ENCODE measurements around the gene NDUFS5. TPM values are rescaled to one million over a fixed set of nuclear protein-coding genes. Genes with fewer than 3 reads are reported as not detected.

Gene NDUFS5
- total and polyA plus RNA-seq, 7 experiments from 2014 or later, result 95.1 to 715 (median 120) TPM

DNA sequence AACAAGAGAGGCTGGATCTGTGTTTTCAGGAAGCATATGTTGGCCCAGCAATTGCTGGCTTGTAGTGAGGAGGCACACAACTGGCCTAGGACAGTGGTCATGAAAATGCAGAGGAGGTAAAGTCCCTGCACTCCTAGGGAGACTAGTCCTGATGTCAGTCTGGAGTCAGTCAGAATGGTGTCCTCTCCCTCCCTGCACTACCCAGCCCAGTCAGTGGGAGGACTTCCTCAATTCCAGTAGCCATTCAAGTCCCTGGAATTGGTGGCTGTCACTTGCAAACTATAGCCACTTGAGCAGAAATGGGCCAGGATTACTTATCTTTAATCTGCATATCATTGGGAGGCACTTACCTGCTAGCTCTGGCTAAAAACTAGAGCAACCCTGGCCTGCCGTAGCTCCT, 18.6 kb downstream of the NDUFS5 start:
- DNase-seq, result no peak
- Histone ChIP-seq H3K4me3 (ENCODE audit: low read length) (no peak overlapping the region), H3K4me1 (ENCODE audit: control insufficient read depth in 2 of 2, insufficient read depth in 2 of 2, low read length in 2 of 2) (peaks cover 0 to 2% of the 10 kb centered on the region in 2 donors), H3K9me3 (ENCODE audit: control insufficient read depth in 2 of 3, low read length in 3 of 3) (no peaks in the 10 kb centered on the region), H3K27me3 (ENCODE audit: control insufficient read depth in 2 of 2, insufficient read depth in 2 of 2, low read length in 2 of 2) (no peaks in the 10 kb centered on the region), H3K27ac (ENCODE audit: low read depth, low read length) (no peak overlapping the region), H3K36me3 (ENCODE audit: control insufficient read depth in 2 of 3, insufficient read depth in 3 of 3, low read length in 3 of 3) (peaks cover 0 to 34% (median 0%) of the 10 kb centered on the region in 3 experiments)
- no peak overlapping the region for H3K27ac Mint-ChIP-seq
- no peaks in the 10 kb centered on the region for H3K27me3 Mint-ChIP-seq
- H3K36me3 Mint-ChIP-seq, result peaks cover 7 to 34% (median 8%) of the 10 kb centered on the region in 5 donors
- H3K9me3 Mint-ChIP-seq, result peaks cover 0 to 1% (median 0%) of the 10 kb centered on the region in 11 donors
- POLR2A ChIA-PET, result interaction anchor here (1.0 kb wide), 1 partner anchor 9 kb away, joined by 3 read pairs; no protein-coding TSS in a partner anchor
- no peak for ATAC-seq
- CTCF ChIA-PET, result interaction anchor here (0.6 kb wide), 1 partner anchor 202 kb away, joined by 3 read pairs; no protein-coding TSS in a partner anchor
- H3K4me3 Mint-ChIP-seq, result no peak overlapping the region
- intact Hi-C loops (cut with micrococcal nuclease), result no loop called here
- peaks cover 2 to 18% (median 9%) of the 10 kb centered on the region in 7 donors for H3K4me1 Mint-ChIP-seq

GRCh38 chr1:39045231-39045630, 19.1 kb downstream of the NDUFS5 start:
- POLR2A ChIA-PET, result interaction anchor here (1.0 kb wide), 1 partner anchor 9 kb away, joined by 3 read pairs; no protein-coding TSS in a partner anchor

GRCh38 chr1:39046613-39047210, 20.6 kb downstream of the NDUFS5 start:
- Histone ChIP-seq H3K9me3 (ENCODE audit: control insufficient read depth in 2 of 3, low read length in 3 of 3) (no peaks in the 10 kb centered on the region), H3K36me3 (ENCODE audit: control insufficient read depth in 2 of 3, insufficient read depth in 3 of 3, low read length in 3 of 3) (peaks cover 0 to 33% (median 0%) of the 10 kb centered on the region in 3 experiments), H3K27ac (ENCODE audit: low read depth, low read length) (no peak overlapping the region), H3K4me3 (ENCODE audit: low read length) (no peak overlapping the region), H3K27me3 (ENCODE audit: control insufficient read depth in 2 of 2, insufficient read depth in 2 of 2, low read length in 2 of 2) (no peaks in the 10 kb centered on the region), H3K4me1 (ENCODE audit: control insufficient read depth in 2 of 2, insufficient read depth in 2 of 2, low read length in 2 of 2) (no peaks in the 10 kb centered on the region)
- ChIA-PET CTCF (no interaction called here), POLR2A (no interaction called here)
- Mint-ChIP-seq H3K4me1 (peaks cover 7 to 21% (median 14%) of the 10 kb centered on the region in 7 donors), H3K4me3 (no peak overlapping the region), H3K36me3 (peaks cover 7 to 39% (median 8%) of the 10 kb centered on the region in 5 donors), H3K27me3 (no peaks in the 10 kb centered on the region), H3K27ac (peak overlapping the region in 3 of 9 donors; percentile 5 to 46 (median 33)), H3K9me3 (peaks cover 0 to 1% (median 0%) of the 10 kb centered on the region in 11 donors)
- intact Hi-C loops (cut with micrococcal nuclease), result no loop called here
- ATAC-seq (no peak), DNase-seq (no peak)

More at GRCh38 chr1:39045231-39045630, 19.1 kb downstream of the NDUFS5 start:
- Histone ChIP-seq H3K27me3 (ENCODE audit: control insufficient read depth in 2 of 2, insufficient read depth in 2 of 2, low read length in 2 of 2) (no peaks in the 10 kb centered on the region), H3K9me3 (ENCODE audit: control insufficient read depth in 2 of 3, low read length in 3 of 3) (no peaks in the 10 kb centered on the region), H3K27ac (ENCODE audit: low read depth, low read length) (no peak overlapping the region), H3K36me3 (ENCODE audit: control insufficient read depth in 2 of 3, insufficient read depth in 3 of 3, low read length in 3 of 3) (peaks cover 0 to 39% (median 0%) of the 10 kb centered on the region in 3 experiments), H3K4me1 (ENCODE audit: control insufficient read depth in 2 of 2, insufficient read depth in 2 of 2, low read length in 2 of 2) (no peaks in the 10 kb centered on the region), H3K4me3 (ENCODE audit: low read length) (no peak overlapping the region)
- Mint-ChIP-seq H3K4me3 (no peak overlapping the region), H3K27me3 (no peaks in the 10 kb centered on the region), H3K9me3 (peaks cover 0 to 1% (median 0%) of the 10 kb centered on the region in 11 donors), H3K36me3 (peaks cover 7 to 34% (median 8%) of the 10 kb centered on the region in 5 donors), H3K27ac (no peak overlapping the region), H3K4me1 (peaks cover 0 to 17% (median 5%) of the 10 kb centered on the region in 7 donors)
- no peak for ATAC-seq
- DNase-seq, result no peak
- CTCF ChIA-PET, result interaction anchor here (0.6 kb wide), 1 partner anchor 202 kb away, joined by 3 read pairs; no protein-coding TSS in a partner anchor
- intact Hi-C loops (cut with micrococcal nuclease), result no loop called here

- H3K27ac Mint-ChIP-seq, result no peak overlapping the region
- ChIA-PET CTCF (no interaction called here), POLR2A (interaction anchor here (0.6 kb wide), 1 partner anchor 224 kb away, joined by 3 read pairs; no protein-coding TSS in a partner anchor)
Measured at GRCh38 chr1:39047374-39048229, 21.5 kb downstream of the NDUFS5 start.

DNA sequence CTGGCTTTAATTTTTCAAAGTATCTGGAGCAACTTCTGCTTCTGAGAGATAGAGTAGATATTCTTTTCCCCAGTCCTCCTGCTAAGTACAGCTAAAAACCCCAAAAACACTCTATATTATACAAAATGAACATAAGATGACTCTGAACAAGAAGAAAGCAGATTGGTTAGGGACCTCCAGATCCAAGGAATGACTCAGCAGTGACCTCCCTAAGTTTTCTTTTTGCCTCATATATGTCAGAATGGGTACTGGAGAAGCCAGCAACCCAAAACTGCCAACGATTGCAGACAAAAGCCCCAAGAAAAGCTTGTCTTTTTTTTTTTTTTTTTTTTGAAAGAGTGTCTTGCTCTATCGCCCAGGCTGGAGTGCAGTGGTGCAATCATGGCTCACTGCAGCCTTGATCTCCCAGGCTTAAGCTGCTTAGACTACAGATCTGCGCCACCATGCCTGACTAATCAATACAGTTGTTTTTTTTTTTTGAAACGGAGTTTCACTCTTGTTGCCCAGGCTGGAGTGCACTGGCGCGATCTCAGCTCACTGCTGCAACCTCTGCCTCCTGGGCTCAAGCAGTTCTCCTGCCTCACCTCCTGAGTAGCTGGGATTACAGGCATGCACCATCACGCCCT, 22.7 kb downstream of the NDUFS5 start:
- H3K27ac ChIP-seq (ENCODE audit: low read depth, low read length), result no peak overlapping the region
- POLR2A ChIA-PET, result no interaction called here
- H3K27me3 ChIP-seq (ENCODE audit: control insufficient read depth in 2 of 2, insufficient read depth in 2 of 2, low read length in 2 of 2), result no peaks in the 10 kb centered on the region
- Mint-ChIP-seq H3K9me3 (peaks cover 0 to 1% (median 0%) of the 10 kb centered on the region in 11 donors), H3K4me1 (peaks cover 7 to 14% (median 9%) of the 10 kb centered on the region in 7 donors), H3K36me3 (peaks cover 0 to 24% (median 4%) of the 10 kb centered on the region in 5 donors), H3K4me3 (no peak overlapping the region), H3K27me3 (no peaks in the 10 kb centered on the region), H3K27ac (peak overlapping the region in 1 of 9 donors; percentile 46)
- H3K36me3 ChIP-seq (ENCODE audit: control insufficient read depth in 2 of 3, insufficient read depth in 3 of 3, low read length in 3 of 3), result peaks cover 0 to 26% (median 0%) of the 10 kb centered on the region in 3 experiments
- no peak overlapping the region for H3K4me3 ChIP-seq (ENCODE audit: low read length)
- H3K4me1 ChIP-seq (ENCODE audit: control insufficient read depth in 2 of 2, insufficient read depth in 2 of 2, low read length in 2 of 2), result no peaks in the 10 kb centered on the region
- CTCF ChIA-PET, result no interaction called here
- DNase-seq (no peak), ATAC-seq (no peak)
- no peaks in the 10 kb centered on the region for H3K9me3 ChIP-seq (ENCODE audit: control insufficient read depth in 2 of 3, low read length in 3 of 3)
- intact Hi-C loops (cut with micrococcal nuclease), result no loop called here

More at GRCh38 chr1:39047374-39048229, 21.5 kb downstream of the NDUFS5 start:
- ATAC-seq, result peak; percentile 67
- peaks cover 0 to 1% (median 0%) of the 10 kb centered on the region in 11 donors for H3K9me3 Mint-ChIP-seq
- H3K27me3 Mint-ChIP-seq, result no peaks in the 10 kb centered on the region
- no peaks in the 10 kb centered on the region for H3K9me3 ChIP-seq (ENCODE audit: control insufficient read depth in 2 of 3, low read length in 3 of 3)
- intact Hi-C loops (cut with micrococcal nuclease), result no loop called here
- no peaks in the 10 kb centered on the region for H3K4me1 ChIP-seq (ENCODE audit: control insufficient read depth in 2 of 2, insufficient read depth in 2 of 2, low read length in 2 of 2)
- H3K36me3 ChIP-seq (ENCODE audit: control insufficient read depth in 2 of 3, insufficient read depth in 3 of 3, low read length in 3 of 3), result peaks cover 0 to 28% (median 0%) of the 10 kb centered on the region in 3 experiments
- H3K27ac ChIP-seq (ENCODE audit: low read depth, low read length), result no peak overlapping the region
- H3K27me3 ChIP-seq (ENCODE audit: control insufficient read depth in 2 of 2, insufficient read depth in 2 of 2, low read length in 2 of 2), result no peaks in the 10 kb centered on the region
- peaks cover 5 to 36% (median 6%) of the 10 kb centered on the region in 5 donors for H3K36me3 Mint-ChIP-seq
- no peak overlapping the region for H3K4me3 Mint-ChIP-seq
- DNase-seq, result no peak
- no peak overlapping the region for H3K4me3 ChIP-seq (ENCODE audit: low read length)
- peaks cover 7 to 20% (median 14%) of the 10 kb centered on the region in 7 donors for H3K4me1 Mint-ChIP-seq

DNA sequence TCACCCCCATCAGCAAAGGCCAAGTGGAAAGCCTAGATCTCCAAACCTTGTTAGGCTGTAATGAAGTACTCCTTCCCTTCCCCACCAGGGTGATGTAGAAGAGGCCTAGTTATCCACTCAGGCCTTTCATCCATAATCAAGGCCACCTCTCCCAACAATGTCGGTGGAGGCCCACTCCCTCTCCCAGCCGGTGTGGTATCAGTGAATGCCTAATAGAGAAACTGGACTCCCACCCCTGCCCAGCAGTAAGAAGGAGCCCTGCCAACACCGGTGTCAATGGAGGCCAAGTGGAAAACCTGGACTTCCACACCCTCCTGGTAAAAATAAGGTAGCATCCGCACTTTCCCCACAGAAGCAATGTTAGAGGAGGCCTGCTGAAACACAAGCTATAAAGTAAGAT, 23.9 kb downstream of the NDUFS5 start:
- intact Hi-C loops (cut with micrococcal nuclease), result no loop called here
- no peaks in the 10 kb centered on the region for H3K27me3 ChIP-seq (ENCODE audit: control insufficient read depth in 2 of 2, insufficient read depth in 2 of 2, low read length in 2 of 2)
- CTCF ChIA-PET, result no interaction called here
- no peak for ATAC-seq
- peaks cover 0 to 26% (median 0%) of the 10 kb centered on the region in 3 experiments for H3K36me3 ChIP-seq (ENCODE audit: control insufficient read depth in 2 of 3, insufficient read depth in 3 of 3, low read length in 3 of 3)
- no peak overlapping the region for H3K4me3 ChIP-seq (ENCODE audit: low read length)
- peaks cover 0 to 18% (median 4%) of the 10 kb centered on the region in 5 donors for H3K36me3 Mint-ChIP-seq
- H3K4me1 ChIP-seq (ENCODE audit: control insufficient read depth in 2 of 2, insufficient read depth in 2 of 2, low read length in 2 of 2), result no peaks in the 10 kb centered on the region
- DNase-seq, result no peak
- H3K27ac ChIP-seq (ENCODE audit: low read depth, low read length), result no peak overlapping the region
- no peaks in the 10 kb centered on the region for H3K9me3 Mint-ChIP-seq
- H3K4me1 Mint-ChIP-seq, result peaks cover 5 to 14% (median 8%) of the 10 kb centered on the region in 7 donors
- no peaks in the 10 kb centered on the region for H3K27me3 Mint-ChIP-seq
- no peak overlapping the region for H3K4me3 Mint-ChIP-seq
- H3K27ac Mint-ChIP-seq, result peak overlapping the region in 2 of 9 donors; percentile 45 to 48
- POLR2A ChIA-PET, result no interaction called here
- no peaks in the 10 kb centered on the region for H3K9me3 ChIP-seq (ENCODE audit: control insufficient read depth in 2 of 3, low read length in 3 of 3)

Data from naive thymus-derived CD4-positive, alpha-beta T cell (primary cell).